NCI-H1436 treated with DMSO at 0.1 percent for 48 hours (cell line): ENCODE measurements around the gene HLF.

ENCODE experiments used
- DNase-seq: peaks from one replicate; lab custom pipeline; 2025; lab: John Stamatoyannopoulos, UW

Gene HLF

DNA sequence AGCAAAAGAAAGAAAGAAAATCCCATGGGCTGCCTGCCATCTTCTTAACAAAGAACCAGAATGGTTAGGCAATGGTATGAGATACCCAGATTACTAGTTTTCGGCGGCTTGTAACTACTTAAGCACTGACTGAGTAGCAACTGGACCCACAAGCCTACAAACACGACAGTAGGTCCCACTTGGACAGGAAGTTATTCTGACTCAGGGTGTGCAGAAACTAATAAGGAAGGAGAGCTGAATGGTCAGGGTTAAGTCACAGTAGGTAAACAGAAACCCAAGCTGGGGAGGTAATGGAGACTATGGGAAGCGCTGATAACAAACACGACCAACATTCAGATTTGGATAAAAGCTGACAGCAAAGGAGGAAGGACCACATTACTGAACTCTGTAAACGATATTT is 10.4 kb upstream of the HLF start:
- DNase-seq: no peak

DNA sequence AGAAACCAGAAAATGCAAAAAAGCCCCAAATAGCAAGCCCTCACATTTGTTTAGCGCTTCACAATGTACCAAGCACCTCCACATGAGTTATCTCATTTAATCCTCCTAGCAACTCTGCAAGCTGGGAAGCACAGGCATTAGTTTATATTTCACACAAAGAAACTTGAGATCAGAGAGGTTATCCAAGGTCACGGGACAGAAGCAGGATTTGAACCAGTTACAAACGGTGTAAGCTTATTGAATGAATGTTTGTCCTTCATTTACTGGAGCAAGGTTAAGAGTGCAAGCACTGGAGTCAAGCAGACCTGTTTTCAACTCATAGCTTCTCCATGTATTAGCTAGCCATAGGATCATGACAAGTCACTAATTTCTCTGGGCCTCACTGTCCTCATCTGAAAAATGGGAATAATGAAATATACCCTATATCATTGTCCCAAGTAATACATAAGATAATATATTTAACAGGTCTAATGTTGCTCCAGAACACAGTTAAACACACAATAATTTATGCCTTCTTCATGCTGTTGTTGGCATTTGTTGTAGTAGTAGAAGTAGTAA is 6.1 kb upstream of the HLF start:
- no peak for DNase-seq

DNA sequence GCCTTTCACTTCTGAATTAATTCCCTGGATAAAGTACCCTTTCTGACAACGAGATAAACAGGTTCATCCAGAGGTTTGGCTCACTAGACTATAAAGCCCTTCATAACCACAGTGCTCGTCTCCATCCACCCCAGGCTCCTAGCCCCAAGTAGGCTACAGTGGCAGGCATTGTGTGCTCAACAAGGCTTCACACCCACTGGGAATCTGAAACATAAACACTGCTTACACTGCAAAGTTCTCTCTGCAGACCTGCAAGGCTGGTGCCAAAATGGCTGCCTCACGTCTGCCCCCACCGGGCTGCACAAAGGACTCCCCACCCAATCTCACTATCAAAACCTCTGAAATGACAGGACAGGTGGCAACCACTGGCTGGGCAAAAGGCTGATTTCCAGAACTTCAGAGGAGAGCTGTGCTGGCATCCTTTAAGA is 5.1 kb upstream of the HLF start:
- DNase-seq: no peak

DNA sequence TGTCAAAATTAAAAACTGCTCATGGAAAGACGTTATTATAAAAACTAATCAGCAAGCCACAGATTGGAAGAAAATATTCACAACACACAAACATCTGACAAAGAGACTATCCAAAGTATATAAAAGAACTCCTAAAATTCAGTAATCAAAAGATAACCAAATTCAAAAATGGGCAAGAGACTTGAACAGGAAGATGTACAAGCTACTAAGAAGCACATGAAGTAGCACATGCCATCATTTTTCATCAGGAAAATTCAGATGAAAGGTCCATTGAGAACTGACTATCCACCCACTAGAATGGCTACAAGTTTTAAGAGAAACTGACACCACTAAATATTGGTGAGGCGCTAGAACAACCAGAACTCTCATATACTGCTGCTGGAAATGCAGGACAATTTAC is 3.4 kb upstream of the HLF start:
- DNase-seq: no peak

DNA sequence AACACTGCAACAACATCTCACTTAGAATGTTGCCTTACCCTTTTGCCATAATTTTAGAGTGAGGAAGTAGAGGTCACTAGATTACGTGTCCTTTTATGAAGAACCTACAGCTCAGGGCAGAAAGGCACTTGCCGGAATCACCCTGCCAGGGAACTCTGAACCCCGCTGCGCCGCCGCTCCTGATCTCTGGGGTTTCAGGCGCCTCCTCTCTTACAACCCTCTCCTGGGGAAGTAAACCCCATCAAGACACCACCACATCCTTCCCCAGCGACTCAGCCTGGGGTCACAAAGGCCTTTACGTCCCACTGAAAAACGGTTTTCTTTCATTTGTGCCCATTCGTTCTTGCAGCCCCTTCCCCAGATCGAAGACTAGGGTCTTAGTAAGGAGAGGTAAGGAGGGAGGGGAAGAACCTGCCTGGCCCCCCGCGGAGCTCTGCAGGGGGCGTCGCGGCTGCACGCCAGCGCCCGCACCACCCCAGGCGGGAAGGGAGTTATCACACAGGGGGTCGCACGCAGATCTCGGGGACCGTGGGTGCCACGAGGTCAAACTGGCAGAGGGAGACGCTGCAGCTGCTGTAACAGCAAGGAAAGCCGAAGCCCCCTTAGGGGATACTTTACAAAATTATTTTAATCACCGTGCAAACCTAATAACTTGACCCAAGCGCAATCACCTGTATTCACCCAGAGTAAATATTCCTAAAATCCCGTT is 1.0 kb upstream of the HLF start:
- no peak for DNase-seq

DNA sequence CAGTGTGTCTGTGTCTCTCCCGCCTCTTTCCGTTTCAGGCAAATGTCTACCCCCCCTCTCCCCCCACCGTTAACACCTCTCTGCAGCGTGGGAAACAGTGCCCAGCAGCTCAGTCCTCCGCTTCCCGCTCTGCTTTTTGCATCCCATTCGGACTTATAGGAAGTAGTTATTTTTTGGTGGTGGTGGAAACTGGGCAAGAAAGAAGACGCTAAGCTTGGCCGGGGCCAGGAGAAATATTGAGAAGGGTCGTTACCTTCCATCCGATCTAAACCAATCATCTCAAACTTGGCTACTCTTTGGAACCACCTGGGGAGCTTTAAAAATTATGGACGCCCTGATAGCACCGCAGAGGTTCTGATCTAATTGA is 499 bp upstream of the HLF start:
- no peak for DNase-seq

DNA sequence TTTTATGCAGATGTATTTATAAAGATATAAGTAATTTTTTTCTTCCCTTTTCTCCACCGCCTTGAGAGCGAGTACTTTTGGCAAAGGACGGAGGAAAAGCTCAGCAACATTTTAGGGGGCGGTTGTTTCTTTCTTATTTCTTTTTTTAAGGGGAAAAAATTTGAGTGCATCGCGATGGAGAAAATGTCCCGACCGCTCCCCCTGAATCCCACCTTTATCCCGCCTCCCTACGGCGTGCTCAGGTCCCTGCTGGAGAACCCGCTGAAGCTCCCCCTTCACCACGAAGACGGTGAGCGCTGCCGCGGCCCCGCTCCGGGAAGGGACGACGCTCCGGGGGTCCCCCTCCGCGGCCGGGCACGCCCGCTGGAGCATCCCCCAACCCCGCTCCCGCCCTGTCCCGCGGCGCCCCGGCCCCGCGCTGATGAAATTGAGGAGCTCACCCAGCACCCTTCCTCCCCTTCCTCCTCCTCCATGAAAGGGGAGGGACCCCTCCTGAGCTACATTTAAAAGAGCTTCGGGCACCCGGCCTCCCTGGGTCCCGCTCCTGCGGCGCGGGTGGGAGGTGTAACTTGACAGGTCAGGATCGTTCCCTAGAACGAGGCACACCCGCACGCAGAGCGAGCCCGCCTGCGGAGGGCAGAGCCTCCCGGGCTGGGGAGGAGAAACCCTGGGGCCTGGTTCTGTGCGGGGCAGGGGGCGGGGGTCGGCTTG is 706 bp downstream of the HLF start:
- no peak for DNase-seq

DNA sequence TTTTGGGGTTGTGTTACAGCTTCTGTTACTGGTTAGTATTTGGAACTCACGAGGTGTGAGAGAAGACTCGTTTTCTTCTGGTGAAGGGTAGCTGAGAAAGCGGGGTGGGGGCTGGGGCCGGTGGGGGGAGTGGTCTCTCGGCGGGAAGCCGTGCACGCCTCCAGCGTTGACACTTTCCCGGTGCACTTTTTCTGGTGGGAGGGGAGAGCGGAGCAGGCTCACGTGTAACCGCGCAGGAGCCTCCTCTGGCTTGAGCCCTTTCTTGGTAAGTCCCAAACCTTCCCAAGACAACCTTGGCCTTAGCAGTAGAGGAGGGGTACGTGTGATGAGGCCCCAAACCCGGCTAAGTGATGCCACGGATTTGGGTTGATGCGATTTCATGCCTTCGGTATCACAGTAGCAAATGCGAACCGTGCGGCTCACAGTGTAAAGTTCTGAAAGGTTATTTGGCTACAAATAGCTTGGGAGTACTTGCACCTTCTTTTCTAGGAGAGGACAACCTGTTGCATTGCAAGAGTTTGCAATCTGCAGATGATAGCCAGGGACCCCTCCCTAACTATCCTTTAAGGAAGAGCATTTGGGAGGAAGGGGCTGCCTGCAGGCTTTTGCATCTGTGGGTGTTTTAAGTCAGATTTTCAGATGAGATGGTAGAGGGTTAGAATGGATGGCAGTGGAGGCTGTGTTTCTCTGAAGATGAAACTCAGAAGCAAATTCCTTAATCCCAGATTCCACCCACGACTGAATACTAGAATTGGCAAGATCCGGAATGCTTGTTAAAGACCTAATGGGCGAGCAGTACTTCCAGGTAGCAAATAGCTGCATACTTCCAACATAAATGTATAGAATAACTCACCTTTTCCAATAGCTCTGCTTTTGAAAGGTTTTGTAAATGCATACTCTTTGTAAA is 1.5 kb downstream of the HLF start:
- DNase-seq: no peak

DNA sequence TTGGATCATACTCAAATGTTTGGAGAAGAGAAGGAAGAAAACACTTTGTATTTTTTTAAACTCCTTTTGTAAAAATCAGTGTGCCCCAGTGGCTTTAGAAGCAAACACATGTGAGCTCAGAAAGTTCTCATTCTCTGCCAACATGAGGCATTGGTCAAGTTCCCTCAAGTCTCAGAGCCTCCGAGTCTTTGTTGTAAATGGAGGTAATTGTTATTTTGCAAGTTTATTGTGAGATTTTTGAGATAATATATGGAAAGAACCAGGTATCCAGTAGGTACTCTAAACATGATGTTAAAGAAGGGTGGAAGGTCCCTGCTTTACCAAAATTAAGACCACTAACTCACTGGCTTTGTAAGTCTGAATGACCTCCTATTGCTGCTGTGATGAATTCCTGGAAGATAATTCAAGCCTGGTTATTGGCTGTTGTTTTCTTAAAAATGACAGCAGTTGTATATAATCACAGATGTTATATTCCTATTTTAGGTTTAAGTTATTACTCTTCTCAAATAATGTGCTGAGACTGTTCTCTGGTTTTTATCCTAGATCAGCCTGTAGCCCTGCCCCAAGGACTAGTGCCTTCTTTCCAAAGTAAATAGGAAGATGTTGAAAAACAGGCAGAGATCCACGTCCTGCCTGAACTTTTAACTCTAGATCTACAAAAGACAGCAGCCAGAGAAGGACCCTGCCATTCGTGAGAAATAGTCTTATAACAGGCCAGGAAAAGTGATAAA is 2.4 kb downstream of the HLF start:
- DNase-seq: no peak

DNA sequence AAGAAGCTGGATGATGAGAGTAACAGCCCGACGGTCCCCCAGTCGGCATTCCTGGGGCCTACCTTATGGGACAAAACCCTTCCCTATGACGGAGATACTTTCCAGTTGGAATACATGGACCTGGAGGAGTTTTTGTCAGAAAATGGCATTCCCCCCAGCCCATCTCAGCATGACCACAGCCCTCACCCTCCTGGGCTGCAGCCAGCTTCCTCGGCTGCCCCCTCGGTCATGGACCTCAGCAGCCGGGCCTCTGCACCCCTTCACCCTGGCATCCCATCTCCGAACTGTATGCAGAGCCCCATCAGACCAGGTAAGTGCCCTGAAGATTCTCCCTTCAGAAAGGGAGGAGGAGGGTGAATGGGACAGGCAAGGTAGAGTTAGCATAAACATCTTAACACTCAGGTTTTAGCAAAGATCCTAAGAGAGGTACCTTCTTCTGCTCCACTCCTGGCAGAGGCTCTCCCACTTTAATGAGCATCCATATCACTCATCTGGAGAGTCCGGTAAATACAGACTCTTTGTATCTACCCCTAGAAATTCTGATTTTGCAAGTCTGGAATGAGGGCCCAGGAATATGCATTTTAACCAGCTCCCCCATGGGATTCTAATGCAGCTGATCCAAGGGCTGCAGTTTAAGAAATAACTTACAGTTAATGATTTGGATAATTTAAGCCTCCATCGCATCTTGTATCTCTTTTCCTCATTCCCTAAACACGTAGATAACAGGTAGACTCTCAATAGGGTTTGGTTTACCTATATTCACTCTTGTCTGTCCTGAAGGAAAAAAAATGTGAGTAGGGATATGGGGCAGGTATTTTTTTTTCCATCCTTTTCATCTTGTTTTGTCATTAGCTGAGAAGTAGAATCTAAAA is 3.3 kb downstream of the HLF start:
- no peak for DNase-seq

DNA sequence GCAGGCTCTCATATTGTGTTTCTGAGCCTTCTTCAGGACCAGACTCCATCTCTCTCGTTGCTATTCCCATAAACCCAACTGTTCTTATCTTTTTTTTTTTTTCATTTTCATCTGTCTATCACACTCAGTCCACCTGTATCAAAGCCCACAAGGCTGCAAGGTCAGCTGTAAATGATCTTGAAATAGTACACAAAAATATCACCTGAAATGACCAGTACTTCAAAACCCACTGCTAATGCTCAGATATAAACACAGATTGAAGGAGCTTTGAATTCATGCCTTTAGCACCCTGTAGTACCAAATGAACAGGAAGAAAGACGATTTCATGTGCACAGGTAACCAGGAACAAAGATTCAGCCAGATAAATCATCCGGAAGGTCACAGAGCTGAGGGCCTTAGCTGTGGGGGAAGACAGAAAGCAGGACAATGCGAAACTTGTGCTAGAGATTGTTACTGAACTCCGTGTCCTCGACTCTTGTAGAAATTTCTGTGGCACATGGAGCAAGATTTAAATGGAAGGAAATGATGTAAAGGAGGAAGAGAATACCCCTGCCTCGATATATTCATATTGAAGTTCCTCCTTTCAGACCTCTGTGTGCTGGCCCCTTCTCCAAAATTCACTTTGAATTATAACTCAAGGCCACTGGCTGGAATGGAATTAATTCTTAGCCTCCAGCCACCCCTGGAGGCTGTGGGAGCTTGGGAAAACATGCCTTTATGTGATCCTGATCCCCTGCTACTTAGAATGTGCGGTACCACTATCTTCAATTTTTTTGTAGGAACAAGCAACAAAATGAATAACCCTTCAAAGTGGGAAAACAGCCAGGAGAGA is 4.1 kb downstream of the HLF start:
- no peak for DNase-seq

DNA sequence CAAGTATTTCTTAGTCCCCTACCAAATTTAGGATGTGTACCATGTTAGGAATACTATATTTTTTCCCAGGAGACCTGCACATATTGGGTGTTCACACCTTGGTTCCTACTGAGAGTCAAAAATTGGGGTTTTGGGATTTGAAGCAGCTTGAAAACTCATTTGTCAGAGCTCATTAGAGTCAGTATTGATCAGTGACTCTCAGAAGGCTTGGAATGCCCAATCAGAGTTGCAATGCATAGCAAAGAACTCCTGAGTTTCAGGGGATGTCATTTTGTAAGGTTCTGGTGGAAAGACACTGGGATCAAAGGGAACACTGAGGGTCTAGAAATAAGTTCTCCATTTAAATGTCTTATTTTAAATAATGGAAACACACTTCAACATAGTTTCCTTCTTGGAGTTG is 5.1 kb downstream of the HLF start:
- no peak for DNase-seq

DNA sequence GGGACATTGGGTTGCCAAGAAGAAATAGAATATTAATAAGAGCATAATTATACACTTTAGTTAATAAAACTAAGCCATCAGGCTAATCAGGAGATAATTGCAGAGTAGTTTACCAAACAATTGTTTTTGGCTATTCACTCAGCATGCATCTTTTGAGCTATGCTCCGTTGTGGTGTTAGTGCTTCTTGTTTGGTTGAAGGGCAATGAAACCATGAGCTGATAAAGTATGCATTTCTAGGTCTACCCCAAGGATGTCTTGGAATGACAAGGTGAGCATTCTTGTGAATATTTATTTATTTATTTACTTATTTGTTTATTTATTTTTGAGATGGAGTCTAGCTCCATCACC is 6.4 kb downstream of the HLF start:
- DNase-seq: no peak

DNA sequence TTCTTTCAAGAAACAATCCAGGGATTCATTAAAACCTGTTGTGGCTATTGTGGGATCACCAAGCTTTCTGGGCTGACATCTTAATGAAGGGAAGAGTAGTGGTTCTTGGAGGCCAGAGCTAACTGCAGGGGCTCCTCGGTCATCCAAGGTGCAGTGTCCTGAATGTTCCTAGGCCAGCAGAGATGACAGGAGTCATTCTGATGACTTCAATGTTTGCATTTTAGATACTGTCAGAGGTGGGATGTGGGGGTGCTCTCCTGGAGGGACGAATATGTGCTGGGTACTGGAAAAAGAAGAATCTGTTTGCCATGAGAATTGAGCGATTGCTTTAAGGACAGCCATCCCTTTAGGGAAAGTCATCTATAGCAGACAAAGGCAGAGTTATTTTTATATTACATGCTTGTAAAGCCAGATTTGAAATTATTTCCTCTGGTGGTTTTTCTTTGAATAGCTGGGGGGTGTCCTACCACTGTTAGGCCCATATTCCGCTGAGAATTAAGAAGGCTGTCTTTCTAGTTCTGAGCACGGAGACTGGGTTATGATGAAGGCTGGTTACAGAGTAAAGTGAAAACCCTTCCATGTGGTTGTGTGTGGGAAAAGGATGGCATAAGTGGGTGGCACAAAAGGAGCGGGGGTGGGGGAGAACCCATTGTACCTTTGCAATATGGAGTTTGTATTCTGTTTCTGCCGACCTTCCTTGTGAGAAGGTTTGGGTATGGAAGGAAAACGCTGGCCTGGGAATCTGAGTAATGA is 7.4 kb downstream of the HLF start:
- no peak for DNase-seq

DNA sequence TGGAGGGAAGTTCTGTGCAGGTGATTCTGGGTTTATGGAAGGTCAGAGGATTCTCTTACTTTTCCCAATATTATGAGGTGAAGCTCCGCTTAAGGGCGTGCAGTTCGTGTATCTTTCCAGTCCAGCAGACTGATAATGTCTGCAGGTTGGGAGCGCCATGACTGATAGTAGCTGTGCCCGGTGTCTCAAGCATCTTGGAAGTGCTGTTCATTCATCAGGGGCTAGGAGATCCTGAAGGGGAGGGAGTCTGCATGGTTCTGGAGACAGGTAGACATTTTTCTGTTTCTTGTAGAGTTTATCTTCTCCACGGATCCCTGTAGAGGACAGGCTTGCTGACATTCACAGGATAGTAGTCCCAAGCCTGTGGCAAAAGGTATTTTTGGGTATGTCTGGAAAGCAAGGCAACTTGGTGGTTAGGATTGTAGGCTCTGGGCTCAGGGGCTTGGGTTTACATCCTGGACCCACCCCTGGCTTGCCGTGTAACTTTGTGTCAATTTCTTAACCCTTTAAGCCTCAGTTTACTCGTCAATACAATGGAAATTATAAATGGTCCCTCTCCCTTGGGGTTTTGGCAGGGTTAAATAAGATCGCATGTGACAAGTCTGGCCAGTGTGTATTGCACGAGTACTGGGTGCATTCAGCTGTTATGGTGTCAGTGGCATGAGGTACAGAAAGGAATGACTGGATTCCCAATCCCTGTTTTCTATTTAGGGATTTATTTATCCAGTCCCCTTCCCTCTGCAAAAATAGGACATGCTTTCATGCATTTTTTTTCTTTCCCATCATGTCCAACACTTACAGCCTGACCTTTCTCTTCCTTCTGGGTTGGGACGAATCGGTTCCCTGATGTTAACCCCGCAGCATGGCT is 8.2 kb downstream of the HLF start:
- DNase-seq: no peak

DNA sequence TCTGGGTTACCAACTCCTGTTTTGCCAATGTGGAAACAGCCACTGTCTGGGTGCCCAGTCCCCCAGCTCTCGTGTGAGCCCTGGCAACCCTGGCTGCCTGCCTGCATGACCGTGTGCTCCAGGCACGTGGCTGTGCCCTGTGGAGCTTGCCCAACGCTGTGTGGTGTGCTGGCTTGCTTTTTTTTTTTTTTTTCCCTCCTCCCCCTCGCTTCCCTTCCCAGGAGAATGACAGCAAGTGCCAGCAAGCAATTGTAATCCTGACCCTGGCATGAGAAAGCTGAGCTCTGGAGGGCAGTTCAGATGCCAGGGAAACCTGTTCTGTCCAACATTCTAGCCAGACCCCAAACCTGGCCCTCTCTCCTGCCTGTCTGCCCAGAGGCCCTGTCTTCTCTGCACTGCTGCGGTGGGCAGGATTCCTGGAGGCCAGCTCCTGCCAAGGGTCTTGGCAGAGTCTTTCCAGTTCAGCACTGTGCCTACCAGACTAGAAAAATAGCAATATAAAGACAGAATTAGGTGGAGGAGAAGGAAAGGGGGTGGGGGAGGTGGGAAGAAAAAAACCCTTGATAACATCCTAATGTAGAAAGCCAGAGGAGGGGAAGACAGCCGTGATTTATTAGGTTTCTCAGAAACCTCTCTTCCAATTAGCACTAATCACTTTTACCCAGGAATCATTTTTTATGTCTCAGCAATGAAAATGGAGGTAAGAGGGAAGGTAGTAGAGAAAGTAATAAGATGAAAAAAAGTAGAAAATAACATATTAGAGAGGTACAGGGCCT is 9.0 kb downstream of the HLF start:
- DNase-seq: no peak
